Panc1 (cell line): ENCODE results near the gene NPDC1. TPM values are rescaled to one million over a fixed set of nuclear protein-coding genes. Genes with fewer than 3 reads are reported as not detected.

Source experiments
- ATAC-seq: fragments of 200-7000 bp; cut with Tn5 transposase; 2 replicates; pipeline ENCODE4 v1.9.1; 2020; ENCODE audit warnings: mild to moderate bottlenecking, moderate library complexity
- BruUV-seq: library from RNA; stranded (reverse); fragments of 400-500 nt; replicated peaks from 2 replicates; lab custom pipeline; 2021; lab: Mats Ljungman, UMichigan
- CTCF ChIA-PET: fragments of 300-600 bp; sonication (Branson Sonifier 250); formaldehyde crosslinking; loops from one replicate; lab custom pipeline; 2022; ENCODE audit warnings: antibody characterized with exemption; lab: Charles Lee
- POLR2A ChIA-PET: fragments of 300-600 bp; sonication (Branson Sonifier 250); formaldehyde crosslinking; loops from one replicate; lab custom pipeline; 2022; ENCODE audit warnings: antibody characterized with exemption; lab: Charles Lee
- DNase-seq: peaks from one replicate; pipeline ENCODE4 v3.0.0-alpha.2; 2010; ENCODE audit warnings: low read depth, low spot score
- H3K27ac ChIP-seq: 2 replicates; pipeline ENCODE4 v1.5.1; 2011; ENCODE audit warnings: mild to moderate bottlenecking, low read length, inconsistent platforms
- H3K27me3 ChIP-seq: fragments of 200-500 bp; sonication (Bioruptor generic); 2 replicates; pipeline ENCODE4 v1.6.0; 2014; ENCODE audit warnings: low read length, inconsistent platforms; ENCODE audit not compliant: control insufficient read depth, insufficient read depth
- H3K36me3 ChIP-seq: fragments of 200-500 bp; sonication (Bioruptor generic); 2 replicates; pipeline ENCODE4 v1.5.1; 2014; ENCODE audit warnings: inconsistent platforms, mild to moderate bottlenecking, low read length, moderate library complexity; ENCODE audit not compliant: control insufficient read depth, insufficient read depth
- H3K4me1 ChIP-seq: 2 replicates; pipeline ENCODE4 v1.5.1; 2011; ENCODE audit warnings: inconsistent platforms, mild to moderate bottlenecking, low read length, moderate library complexity; ENCODE audit not compliant: control insufficient read depth, insufficient read depth
- H3K4me3 ChIP-seq, 2 experiments: 2 replicates each; pipeline ENCODE4 v1.5.1; 2011 to 2012; ENCODE audit warnings: low read depth in 2 of 2, low read length in 2 of 2, mild to moderate bottlenecking in 2 of 2, inconsistent platforms in 1 of 2, moderate library complexity in 1 of 2
- H3K9me3 ChIP-seq: fragments of 200-500 bp; sonication (Bioruptor generic); 2 replicates; pipeline ENCODE4 v1.5.1; 2014; ENCODE audit warnings: low read depth, mild to moderate bottlenecking, inconsistent platforms, low read length, moderate library complexity; ENCODE audit not compliant: control insufficient read depth, insufficient read depth
- CTCF ChIP-seq: fragments of 450-650 bp; IDR thresholded peaks from 2 replicates; pipeline ENCODE4 v1.5.1; 2017; ENCODE audit warnings: mild to moderate bottlenecking
- POLR2AphosphoS5 ChIP-seq: IDR thresholded peaks from 2 replicates; pipeline ENCODE4 v1.6.1; 2012; ENCODE audit warnings: mild to moderate bottlenecking, low read depth, low read length, moderate library complexity
- SIN3A ChIP-seq: IDR thresholded peaks from 2 replicates; pipeline ENCODE4 v1.6.1; 2012; ENCODE audit warnings: low read depth, mild to moderate bottlenecking, low read length, moderate library complexity, borderline replicate concordance; ENCODE audit not compliant: insufficient read depth
- TCF7L2 ChIP-seq: IDR thresholded peaks from 2 replicates; pipeline ENCODE4 v1.6.1; 2011; ENCODE audit warnings: mild to moderate bottlenecking, low read depth, low read length, inconsistent platforms
- in situ Hi-C: cut with HindIII; loops from 2 replicates; pipeline ENCODE4 v1.10.0; 2016; ENCODE audit warnings: low sequenced_read_pairs, low pct_unique_long_range_greater_than_20kb
- intact Hi-C: fragments of 100-400 bp; cut with micrococcal nuclease; formaldehyde crosslinking; loops from one replicate; pipeline ENCODE4 v1.10.0; 2022; ENCODE audit not compliant: unreplicated experiment
- total RNA-seq: library from RNA; stranded (reverse); gene quantifications from one replicate; pipeline ENCODE4 v1.2.1, GENCODE V29; 2021; ENCODE audit not compliant: unreplicated experiment
- TF ChIP-seq, protein P1 (sequence below), 2 experiments: IDR thresholded peaks; 2 replicates each; pipeline ENCODE4 v1.6.1; 2011 to 2012; ENCODE audit warnings: low read depth in 2 of 2, control low read depth in 1 of 2, low read length in 1 of 2, mild to moderate bottlenecking in 1 of 2, moderate library complexity in 1 of 2; ENCODE audit not compliant: insufficient read depth in 1 of 2

NPDC1 gene
- total RNA-seq, 1 experiment from 2014 or later = 43.5 TPM

GRCh38 chr9:137082222-137082924 lies 36.4 kb upstream of the NPDC1 start:
- ATAC-seq = no peak
- ChIA-PET POLR2A (interaction anchor here (0.6 kb wide), 1 partner anchor 235 kb away, joined by 10 read pairs; no protein-coding TSS in a partner anchor), CTCF (no interaction called here)
- DNase-seq = no peak
- Histone ChIP-seq H3K9me3 (no peaks in the 10 kb centered on the region), H3K36me3 (no peaks in the 10 kb centered on the region; the same call in 1 of the 2 replicates), H3K27ac (no peak overlapping the region), H3K4me3 (no peak overlapping the region), H3K4me1 (peaks cover 31% of the 10 kb centered on the region), H3K27me3 (no peaks in the 10 kb centered on the region)
- TF ChIP-seq, protein P1, sequence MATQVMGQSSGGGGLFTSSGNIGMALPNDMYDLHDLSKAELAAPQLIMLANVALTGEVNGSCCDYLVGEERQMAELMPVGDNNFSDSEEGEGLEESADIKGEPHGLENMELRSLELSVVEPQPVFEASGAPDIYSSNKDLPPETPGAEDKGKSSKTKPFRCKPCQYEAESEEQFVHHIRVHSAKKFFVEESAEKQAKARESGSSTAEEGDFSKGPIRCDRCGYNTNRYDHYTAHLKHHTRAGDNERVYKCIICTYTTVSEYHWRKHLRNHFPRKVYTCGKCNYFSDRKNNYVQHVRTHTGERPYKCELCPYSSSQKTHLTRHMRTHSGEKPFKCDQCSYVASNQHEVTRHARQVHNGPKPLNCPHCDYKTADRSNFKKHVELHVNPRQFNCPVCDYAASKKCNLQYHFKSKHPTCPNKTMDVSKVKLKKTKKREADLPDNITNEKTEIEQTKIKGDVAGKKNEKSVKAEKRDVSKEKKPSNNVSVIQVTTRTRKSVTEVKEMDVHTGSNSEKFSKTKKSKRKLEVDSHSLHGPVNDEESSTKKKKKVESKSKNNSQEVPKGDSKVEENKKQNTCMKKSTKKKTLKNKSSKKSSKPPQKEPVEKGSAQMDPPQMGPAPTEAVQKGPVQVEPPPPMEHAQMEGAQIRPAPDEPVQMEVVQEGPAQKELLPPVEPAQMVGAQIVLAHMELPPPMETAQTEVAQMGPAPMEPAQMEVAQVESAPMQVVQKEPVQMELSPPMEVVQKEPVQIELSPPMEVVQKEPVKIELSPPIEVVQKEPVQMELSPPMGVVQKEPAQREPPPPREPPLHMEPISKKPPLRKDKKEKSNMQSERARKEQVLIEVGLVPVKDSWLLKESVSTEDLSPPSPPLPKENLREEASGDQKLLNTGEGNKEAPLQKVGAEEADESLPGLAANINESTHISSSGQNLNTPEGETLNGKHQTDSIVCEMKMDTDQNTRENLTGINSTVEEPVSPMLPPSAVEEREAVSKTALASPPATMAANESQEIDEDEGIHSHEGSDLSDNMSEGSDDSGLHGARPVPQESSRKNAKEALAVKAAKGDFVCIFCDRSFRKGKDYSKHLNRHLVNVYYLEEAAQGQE (IDR thresholded peaks at IDR 0.05; ENCODE audit: insufficient read depth in 1 of 2, low read depth in 2 of 2, low read length in 1 of 2) = no peak
- TF ChIP-seq SIN3A (no peak), CTCF (no peak), TCF7L2 (no peak), POLR2AphosphoS5 (no peak)
- in situ Hi-C loops (no loop called here), intact Hi-C loops (no loop called here)
- BruUV-seq = no TSS peak

GRCh38 chr9:137080260-137081122 lies 34.5 kb upstream of the NPDC1 start:
- DNase-seq (no peak), ATAC-seq (no peak)
- no peak overlapping the region for H3K27ac ChIP-seq
- in situ Hi-C loops = no loop called here
- no peaks in the 10 kb centered on the region for H3K9me3 ChIP-seq
- TF ChIP-seq SIN3A (no peak), TCF7L2 (no peak), CTCF (no peak), POLR2AphosphoS5 (no peak)
- TF ChIP-seq, protein P1 (IDR thresholded peaks at IDR 0.05; ENCODE audit: insufficient read depth in 1 of 2, low read depth in 2 of 2, low read length in 1 of 2) = no peak
- CTCF ChIA-PET = no interaction called here
- POLR2A ChIA-PET = no interaction called here
- intact Hi-C loops = no loop called here
- H3K4me1 ChIP-seq = peaks cover 29% of the 10 kb centered on the region
- no peaks in the 10 kb centered on the region; the same call in 1 of the 2 replicates for H3K36me3 ChIP-seq
- H3K4me3 ChIP-seq = no peak overlapping the region
- no peaks in the 10 kb centered on the region for H3K27me3 ChIP-seq
- no TSS peak for BruUV-seq
